NCI-H2107 (cell line): ENCODE results near the gene VILL.
"Not testable (repeated sequence)": the region's sequence is repeated elsewhere in the genome, so short reads cannot be mapped to it uniquely, and the experiment has no call there.

Experiments
- DNase-seq: peaks from one replicate; lab custom pipeline; 2025; lab: John Stamatoyannopoulos, UW

The VILL gene

DNA sequence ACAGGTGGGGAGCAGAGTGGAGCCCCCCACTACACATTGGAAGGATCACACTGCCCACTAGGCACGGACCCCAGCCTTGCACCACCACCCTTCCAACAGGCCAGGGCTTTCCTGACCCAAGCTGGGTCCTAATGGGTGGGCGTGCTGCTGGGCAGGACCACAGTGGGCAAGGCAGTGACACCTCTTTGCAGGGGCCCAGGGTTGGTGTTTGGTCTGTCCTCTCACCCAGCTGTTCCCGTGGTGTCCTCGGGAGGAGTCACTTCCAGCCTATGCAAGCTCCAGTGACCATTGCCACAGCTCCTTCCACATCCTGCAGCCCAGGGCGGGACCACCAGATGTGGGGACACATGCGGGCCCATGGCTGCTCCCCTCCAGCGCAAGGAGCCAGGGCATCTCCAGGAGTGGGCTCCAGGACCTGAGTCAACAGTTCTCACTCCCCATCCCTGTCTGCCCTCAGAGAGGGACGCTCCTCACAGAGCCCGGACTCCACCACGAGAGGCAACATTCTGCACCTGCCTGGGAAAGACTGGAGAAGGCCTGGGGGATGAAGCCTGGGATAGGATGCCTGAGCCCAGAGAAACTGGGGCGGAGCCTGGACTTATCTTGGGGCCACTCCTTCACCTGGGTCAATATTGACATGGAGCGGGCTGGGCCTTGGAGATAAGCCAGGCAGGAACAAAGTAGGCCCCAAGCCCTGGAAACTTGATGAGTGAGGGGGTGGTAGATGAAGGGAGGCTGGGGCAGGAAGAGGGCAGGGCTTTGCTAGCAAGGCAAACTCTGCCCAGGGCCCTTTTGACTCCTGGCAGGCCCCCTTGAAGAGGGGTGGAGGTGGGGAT lies 3.9 kb upstream of the VILL start:
- DNase-seq = no peak

DNA sequence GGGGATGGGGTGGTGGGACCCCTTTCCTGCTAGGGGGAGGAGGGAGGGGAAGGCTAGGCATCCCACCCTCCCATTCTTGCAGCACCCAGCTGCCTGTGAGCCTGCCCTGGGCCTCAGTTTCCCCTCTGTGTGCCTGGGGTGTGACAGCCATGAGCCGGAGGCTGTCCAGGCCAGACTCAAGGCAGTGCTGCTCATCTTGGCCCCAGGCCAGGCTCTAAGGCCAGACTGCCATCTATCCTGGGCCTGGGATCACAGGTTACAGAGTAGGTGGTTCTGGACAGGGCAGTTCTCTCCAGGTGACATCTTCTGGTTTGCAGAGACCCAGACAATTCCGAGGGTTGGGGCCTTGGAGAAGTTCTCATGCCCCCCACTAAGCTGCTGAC lies 3.3 kb upstream of the VILL start:
- DNase-seq = no peak

DNA sequence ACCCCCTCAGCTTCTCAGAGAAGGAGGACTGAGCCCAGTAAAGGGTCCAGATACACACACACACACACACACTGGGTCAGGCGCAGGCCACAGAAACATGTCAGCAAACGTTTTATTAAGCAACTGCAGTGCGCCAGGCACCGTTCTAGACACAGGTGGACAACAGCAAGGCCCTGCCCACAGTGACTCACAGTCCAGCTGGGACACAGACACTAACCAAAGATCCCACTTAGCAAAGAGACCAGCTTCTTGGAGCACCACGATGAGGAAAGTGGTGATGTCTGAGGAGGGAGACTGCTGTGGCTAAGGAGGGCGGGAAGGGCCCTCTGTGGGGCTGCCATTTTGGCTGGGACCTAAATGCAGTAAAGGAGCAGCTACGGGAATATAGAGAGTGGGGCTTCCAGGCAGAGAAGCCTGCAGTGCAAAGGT lies 2.8 kb upstream of the VILL start:
- no peak for DNase-seq

DNA sequence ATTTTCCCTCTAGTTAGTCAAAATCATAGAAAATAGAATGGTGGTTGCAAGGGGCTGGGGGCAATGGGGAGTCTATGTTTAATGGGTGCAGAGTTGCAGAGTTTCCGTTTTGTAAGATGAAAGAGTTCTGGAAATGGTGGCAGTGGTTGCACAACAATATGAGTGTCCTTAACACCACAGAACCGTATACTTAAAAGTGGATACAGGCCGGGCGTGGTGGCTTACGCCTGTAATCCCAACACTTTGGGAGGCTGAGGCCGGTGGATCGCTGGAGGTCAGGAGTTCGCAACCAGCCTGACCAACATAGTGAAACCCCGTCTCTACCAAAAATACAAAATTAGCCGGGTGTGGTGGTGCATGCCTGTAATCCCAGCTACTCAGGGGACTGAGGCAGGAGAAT lies 2.2 kb upstream of the VILL start:
- DNase-seq = not testable (repeated sequence)

DNA sequence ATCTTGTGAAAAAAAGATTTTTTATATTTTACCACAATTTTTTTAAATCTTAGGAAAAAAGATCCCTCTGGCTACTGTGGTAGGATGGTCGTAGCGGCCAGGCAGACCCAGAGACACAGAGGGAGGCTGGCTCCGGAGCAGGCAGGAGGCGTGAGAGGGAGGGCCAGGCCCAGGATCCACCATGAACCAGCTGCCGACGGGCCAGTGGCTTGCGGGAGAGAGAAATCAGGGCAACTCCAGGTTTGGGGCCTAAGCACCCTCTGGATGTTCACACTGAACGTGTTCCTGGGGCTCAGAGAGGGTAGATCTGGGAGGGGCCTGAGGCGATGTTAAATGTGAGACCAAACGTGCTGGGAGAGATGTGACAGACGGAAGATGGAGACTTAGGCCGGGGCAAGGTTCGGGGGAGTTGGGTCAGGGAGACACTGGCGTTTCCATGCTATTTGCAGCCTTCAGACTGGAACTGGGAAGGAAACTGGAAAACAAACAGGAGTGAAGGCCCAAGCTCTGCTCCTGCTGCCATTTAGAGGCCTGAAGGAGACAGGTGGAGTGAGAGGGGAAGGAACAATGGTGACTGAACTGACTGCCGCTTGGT lies 1.6 kb upstream of the VILL start:
- no peak for DNase-seq

DNA sequence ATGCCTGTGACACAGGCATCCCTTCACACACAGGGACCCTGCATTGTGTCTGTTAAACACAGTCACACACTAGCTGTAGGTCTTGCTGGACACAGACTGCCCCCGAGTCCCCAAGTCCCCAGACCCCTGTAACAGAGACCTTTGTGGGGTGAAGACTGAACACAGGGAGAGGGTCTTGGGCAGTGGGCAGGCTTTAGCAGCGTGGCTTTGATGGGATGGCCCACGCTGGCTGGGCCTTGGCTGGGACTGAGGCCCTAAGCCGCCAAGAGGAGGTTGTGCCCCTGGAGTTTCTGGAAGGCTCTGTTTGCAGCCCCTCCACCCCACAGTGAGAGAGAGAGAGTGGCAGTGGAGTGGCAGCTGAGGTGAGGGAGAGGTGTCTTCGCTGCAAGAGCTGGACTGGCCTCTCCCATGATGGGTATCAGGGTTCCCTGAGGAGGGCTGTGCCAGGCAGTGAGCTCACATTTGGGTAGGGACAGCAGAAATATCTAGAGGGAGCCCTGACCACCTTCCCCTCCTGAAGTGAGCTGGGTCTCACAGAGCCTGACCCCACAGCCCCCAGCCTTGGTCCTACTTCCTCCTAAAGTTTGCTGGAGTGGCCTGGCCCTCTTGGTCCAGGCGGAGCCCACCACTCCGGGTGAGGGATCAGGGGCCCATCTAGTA lies 635 bp upstream of the VILL start:
- DNase-seq = no peak

DNA sequence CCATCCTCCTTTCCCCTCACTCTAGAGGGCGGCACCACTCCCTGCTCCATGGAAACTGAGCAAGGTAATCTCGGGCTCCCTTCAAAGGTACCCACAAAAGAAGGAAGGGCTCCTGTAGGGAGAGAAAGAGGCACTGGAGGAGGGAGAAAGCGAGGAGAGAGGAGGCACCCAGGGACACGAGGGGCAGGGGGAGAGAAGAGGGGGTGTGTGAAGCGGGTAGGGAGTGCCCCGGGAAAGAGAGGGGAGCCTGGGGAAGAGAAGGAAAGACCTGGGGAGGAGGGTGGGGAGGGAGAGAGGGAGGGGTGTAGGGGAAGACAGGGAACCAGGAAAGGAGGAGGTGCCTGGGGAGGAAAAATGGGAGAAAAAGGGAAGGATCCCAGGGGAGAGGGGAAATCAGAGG lies 523 bp downstream of the VILL start:
- no peak for DNase-seq

DNA sequence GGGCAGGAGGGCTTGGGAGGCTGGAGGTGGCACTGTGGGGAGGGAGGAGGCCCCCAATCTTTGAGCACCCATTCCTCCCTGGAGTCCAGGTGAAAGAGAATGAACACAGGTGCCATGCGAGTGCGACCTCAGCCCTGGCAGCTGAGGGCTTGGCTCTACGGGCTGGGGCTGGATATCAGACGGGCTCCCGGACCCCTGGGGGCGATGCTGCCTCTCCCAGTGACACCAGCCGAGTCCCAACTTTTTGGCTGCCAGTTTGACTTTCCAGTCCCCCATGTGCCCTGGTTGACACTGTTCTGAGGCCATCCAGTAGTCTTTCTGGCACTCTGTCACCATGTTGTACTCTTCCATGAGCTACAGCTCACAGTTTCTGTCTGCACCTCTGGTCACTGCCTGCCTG lies 1.2 kb downstream of the VILL start:
- DNase-seq = no peak

DNA sequence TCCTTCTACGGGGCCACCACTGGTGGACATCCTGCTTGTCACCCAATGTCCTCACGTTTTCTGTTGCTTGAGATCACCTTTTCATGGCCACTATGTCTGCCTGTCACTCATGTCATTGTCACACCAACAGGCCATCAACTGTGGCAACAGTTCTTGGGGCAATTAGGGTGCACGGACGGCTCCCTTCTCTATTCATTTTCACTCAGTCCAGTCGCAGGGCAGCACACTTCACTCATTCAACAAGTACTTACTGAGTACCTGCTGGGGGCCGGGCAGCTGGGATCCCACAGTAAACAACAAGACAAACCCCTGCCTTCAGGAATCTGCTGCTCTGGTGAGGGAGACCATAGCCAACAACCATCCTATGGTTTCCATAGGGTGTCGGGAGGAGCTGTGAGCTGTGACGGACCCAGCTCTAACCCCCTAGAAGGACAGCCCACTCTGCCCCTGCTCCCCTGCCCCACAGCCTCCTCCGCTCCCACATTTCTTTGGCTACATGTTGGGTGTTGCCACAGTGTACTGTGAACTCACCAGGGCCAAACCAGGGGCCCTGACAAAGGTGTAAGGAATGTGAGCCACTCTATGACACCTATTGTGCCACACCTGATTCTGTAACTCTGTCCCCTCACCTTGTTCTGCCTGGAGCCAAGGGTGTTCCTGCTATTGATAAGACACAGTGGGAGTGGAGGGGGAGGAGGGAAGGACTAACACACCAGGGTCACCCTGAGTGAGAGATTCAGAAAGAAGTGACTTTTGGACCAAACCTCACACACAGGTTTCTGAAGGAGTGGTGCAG lies 1.9 kb downstream of the VILL start:
- no peak for DNase-seq

DNA sequence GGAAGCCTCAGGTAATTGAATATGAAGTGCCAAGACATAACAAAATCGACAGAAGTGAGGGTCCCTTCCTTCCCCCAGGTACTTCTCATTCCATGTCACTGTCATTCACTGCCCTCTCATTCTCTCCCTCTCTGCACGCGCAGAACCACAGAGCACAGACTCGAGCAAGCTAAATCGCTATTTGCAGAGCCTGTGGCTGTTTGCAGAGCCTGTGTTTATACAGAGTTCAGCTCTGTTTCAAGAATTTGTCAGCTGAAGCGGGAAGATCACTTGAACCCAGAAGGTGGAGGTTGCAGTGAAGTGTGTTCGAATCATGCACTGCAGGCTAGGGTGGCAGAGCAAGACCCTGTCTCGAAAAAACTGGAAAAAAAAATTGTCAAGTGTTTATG lies 2.5 kb downstream of the VILL start:
- no peak for DNase-seq

DNA sequence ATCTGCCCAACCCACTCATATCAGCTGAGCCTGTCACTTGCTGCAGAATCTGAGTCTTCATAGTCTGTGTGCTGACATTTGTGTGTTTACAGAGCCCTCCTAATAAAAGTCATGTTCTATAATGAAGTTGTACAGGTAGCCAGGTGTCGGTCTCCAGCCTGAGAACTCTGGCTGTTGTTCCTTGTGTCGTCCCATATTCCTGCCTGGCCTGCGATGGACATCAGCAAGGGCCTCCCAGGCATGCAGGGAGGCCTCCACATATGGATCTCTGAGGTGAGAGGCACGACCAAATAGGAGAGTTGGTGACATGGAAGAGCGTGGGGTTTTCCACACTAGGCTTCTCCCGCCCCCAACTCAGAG lies 2.9 kb downstream of the VILL start:
- DNase-seq = no peak

DNA sequence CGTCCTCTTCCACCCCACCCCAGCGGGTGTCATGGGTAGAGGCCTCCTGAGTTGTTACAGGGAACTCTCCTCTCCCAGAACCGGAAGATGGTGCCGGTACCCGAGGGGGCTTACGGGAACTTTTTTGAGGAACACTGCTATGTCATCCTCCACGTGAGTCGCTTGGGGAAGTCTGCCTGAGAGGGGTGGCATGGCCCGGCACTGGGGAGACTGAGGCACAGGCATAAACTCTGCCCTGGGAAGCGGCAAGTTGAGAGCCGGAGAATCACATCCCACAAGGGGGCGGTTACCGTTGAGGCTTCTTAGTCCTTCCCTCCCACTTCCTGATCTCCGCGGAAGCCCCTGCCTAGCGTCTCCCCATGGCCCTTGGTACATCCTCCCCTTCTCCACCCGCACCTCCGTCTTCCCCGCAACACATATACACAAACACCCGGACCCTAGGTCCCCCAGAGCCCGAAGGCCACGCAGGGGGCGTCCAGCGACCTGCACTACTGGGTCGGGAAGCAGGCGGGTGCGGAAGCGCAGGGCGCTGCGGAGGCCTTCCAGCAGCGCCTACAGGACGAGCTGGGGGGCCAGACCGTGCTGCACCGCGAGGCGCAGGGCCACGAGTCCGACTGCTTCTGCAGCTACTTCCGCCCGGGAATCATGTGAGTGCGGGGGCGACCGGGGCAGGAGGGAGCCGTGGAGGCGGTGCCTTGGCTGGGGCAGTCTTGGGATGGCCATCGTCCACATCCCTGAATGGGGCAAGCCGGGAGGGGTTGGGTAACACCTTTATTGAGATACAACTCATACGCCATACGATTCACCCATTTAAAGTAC lies 3.4 kb downstream of the VILL start:
- no peak for DNase-seq

DNA sequence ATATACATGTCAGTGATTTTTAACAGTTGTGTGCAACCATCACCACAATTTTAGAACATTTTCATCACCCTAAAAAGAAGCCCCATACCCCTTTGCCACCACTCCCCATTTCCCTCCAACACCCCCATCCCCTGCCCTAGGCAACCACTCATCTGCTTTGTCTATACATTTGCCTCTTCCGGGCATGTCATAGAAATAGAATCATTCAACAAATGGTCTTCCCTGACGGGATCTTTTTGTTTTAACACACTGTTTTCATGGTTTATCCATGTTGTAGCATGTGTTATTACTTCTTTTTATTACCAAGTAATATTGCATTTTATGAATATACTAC lies 4.0 kb downstream of the VILL start:
- no peak for DNase-seq

DNA sequence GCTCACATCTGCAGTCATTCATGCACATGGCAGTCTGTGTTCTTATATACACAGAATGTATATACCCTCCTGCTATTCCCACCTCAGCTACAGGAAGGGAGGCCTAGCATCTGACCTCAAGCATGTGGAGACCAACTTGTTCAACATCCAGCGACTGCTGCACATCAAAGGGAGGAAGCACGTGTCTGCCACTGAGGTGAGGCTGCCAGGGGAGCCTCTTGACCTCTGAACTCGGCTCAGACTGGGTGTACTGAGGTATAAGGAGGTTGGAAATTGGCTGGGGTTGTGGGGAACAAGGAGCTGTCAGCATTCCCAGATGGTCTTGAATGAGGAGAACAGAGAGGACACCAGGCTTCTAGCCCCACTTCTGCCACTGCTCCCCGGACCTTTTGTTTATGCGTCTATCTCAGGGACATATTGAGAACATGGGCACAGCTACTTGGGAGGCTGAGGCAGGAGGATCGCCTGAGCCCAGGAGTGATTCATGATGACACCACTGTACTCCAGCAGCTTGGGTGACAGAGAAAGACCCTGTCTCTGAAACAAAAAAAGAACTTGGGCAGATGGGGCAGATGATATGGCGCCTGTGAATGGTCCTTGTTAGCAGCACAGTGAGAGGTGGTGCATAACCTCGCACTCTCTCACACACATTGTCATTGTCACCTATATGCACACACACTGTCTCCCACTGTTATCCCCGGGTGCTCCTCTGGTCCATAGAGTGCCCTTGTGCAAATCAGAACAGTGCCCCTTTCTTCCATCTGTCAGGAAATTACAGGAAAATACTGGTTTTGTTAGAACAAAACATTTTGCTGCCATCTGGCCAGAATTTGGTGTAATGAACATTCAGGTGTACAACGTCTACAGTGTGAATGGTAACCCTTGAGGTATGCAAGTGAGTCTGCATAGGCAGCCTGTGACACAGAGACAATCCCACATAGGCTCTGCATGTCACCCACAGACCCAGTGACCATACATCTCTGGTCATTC lies 5.4 kb downstream of the VILL start:
- no peak for DNase-seq

DNA sequence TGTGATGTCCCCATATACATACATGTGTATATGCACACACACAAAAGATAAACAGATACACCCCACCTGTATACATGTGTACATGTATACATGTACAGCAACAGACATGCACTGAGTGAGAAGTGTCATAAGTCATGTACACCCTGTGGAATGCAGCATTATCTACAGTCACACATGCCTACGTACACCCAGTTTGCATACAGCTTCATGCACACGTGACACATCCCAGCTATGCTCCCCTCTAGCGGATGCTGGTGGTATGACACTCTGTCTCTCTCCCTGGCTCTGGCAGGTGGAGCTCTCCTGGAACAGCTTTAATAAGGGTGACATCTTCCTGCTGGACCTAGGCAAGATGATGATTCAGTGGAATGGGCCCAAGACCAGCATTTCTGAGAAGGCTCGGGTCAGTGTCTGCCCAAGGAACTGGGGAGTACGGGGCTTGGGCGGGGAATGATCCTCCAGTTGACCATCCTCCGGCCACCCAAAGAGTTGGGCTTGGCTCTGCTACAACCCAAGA lies 6.3 kb downstream of the VILL start:
- no peak for DNase-seq

DNA sequence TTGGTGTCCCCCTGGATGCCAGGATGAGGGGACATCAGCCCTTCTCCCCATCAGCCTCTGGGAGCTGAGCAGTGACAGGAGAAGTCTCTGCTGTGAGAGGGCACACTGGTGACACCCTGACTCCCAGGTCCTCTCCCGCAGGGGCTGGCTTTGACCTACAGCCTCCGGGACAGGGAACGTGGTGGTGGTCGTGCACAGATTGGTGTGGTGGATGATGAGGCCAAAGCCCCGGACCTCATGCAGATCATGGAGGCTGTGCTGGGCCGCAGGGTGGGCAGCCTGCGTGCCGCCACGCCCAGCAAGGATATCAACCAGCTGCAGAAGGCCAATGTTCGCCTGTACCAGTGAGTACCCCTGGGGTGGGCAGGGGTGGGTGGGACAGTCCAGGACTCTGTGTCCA lies 6.8 kb downstream of the VILL start:
- DNase-seq = no peak

DNA sequence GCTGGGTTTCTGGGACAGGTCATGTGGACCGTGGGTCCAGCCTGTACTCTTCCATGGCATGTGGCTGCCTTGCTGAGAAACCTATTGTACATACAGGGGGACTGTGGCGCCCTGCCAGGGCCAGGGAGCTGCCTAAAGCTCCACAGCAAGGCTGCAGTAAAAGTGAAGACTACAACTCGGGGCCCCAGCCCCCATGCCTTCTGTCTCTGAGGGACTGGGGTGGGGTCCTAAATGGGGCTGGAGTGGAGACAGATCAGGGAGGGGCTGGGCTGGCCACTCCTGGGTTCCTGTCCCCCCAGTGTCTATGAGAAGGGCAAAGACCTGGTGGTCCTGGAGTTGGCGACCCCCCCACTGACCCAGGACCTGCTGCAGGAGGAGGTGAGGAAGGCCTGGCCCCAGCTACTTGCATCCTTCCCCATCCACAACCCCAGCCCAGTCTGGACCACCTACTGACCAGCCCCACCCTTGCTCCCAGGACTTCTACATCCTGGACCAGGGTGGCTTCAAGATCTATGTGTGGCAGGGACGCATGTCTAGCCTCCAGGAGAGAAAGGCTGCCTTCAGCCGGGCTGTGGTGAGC lies 7.3 kb downstream of the VILL start:
- no peak for DNase-seq

DNA sequence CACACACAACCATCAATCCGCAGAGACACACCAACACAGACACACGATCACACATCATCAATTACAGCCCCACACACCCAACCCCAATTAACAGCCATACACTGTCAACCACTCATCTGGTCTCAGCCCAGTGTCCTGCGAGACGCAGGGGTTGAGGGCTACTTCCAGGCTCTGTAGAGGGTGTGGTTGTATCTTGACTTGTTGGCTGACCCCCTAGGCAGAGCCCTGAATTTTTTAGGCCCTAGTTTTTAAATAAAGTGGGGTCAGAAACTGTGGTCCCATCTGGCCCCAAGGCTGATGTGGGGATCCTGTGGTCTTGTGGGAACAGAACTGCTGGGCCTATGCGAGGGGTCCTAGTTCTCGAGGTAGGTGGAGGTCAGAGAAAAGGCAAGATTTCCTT lies 9.2 kb downstream of the VILL start:
- DNase-seq = no peak

DNA sequence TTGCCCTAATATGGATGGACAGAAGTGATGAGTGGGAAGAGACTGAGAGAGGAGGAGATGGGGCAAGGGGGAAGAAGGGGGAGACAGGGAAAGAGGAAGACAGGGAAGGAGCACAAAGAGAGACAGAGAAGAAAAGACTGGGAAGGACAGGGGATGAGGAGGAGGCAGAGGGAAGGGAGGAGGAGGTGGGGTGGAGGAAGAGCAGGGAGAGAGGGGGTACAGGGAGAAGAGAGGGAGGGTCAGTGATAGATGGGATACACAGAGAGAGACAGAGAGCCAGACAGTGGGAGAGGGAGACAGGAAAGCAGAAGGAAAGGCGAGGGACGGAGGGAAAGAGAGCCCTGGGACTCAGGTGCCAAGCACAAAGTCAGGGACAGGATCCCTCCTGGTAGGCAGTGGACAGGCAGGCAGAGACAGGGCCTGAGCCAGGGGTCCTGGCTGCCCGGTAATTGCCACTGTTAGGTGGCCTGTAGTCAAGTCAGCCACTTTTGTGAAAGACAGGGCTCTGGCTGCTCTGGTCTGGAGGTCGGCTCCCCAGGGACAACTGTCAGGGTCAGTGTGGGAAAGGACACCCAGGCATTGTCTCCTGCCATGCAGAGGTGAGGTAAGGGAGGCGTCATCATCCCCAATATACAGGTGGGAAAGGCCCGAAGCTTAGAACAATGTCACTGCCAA lies 9.8 kb downstream of the VILL start:
- DNase-seq = no peak
